GM23248 (cell line): Measurements from ENCODE around the gene CMBL.

ENCODE experiments used
- EZH2 ChIP-seq: fragments of 200-600 bp; sonication (generic); IDR thresholded peaks from 2 replicates; pipeline ENCODE4 v1.6.1; 2018; ENCODE audit warnings: antibody characterized with exemption, mild to moderate bottlenecking; ENCODE audit not compliant: insufficient read depth, poor library complexity, severe bottlenecking
- EZH2phosphoT487 ChIP-seq: fragments of 200-600 bp; sonication (generic); IDR thresholded peaks from 2 replicates; pipeline ENCODE4 v1.6.1; 2018; ENCODE audit warnings: antibody characterized with exemption, moderate library complexity, mild to moderate bottlenecking, low read depth; ENCODE audit not compliant: insufficient read depth

DNA sequence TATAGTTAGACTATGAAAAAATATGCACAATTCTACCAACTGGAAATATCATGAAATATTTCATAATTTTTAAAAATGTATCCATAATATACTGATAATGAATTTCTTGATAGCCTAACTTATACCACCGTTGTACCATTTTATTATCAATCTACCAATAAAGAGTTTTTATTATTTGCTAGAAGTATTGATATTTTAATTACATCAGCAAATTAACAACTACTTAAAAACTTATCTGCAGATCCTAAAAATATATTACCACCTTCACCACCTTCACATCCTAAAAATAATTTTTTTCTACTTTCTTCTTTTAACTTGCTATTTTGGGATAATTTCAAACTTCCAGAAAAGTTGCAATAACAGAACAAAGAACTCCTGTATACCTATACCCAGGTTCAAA, 79.4 kb downstream of the CMBL start:
- TF ChIP-seq EZH2: no peak
- no peak for TF ChIP-seq EZH2phosphoT487
